Measurements from ENCODE around the gene NLK. TPM values are rescaled to one million over a fixed set of nuclear protein-coding genes. Genes with fewer than 3 reads are reported as not detected.

The NLK gene
- total and polyA plus RNA-seq, 2 of the 4 experiments (the other 2 are of a cell fraction), result 15.3 to 23.3 TPM

DNA sequence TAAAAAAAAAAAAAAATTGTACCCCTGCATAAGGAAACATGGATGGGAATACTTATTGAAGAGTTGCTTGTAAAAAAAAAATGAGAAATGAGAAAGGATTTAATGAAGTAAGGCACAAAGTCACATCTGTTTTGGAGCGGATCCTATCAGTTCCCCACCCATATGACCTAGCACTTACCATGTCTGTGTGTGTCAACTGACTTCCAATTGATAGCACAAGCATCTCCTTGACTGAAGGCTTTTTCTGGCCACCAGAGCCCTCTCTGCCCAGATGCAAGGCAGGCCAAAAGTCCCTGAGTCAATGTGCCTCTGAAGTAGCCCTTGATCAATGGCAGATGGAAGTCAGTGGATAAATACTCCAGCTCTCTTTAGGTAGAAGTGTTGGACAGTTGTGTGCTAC, 13.4 kb upstream of the NLK start:
- Histone ChIP-seq H3K36me3 (ENCODE audit: control insufficient read depth, insufficient read depth, low read length) (no peaks in the 10 kb centered on the region), H3K9me1 (ENCODE audit: insufficient read depth, low read length) (peaks cover 7% of the 10 kb centered on the region), H3K4me2 (ENCODE audit: low read depth, low read length) (no peak overlapping the region), H3K18ac (ENCODE audit: low read depth, low read length) (no peak overlapping the region), H3K9me3 (ENCODE audit: control insufficient read depth, insufficient read depth, low read length) (no peaks in the 10 kb centered on the region), H4K91ac (ENCODE audit: insufficient read depth, low read depth, low read length) (no peak overlapping the region), H4K20me1 (ENCODE audit: insufficient read depth, low read length) (no peaks in the 10 kb centered on the region), H2AK9ac (replicated peaks; ENCODE audit: low read depth, low read length, poor library complexity) (no peak overlapping the region), H3K23ac (ENCODE audit: low read depth, low read length) (no peak overlapping the region), H3K4me1 (ENCODE audit: control insufficient read depth, insufficient read depth, low read length) (peaks cover 4% of the 10 kb centered on the region; the same call in 1 of the 2 replicates), H3K79me1 (ENCODE audit: low read depth in 1 of 2, low read length in 2 of 2) (0 out of 4 replicates have a peak, but pooled peaks cover 0 to 4% of the 10 kb centered on the region in 2 experiments), H2BK20ac (ENCODE audit: low read depth, low read length) (no peak overlapping the region), H4K5ac (ENCODE audit: low read depth, low read length) (no peak overlapping the region), H2BK15ac (ENCODE audit: low read depth, low read length) (no peak overlapping the region), H3K27ac (ENCODE audit: insufficient read depth, low read length) (no peak overlapping the region), H2AK5ac (ENCODE audit: low read depth, low read length) (no peak overlapping the region), H3K56ac (ENCODE audit: extremely low read depth, insufficient read depth, low read length) (no peak overlapping the region), H4K8ac (ENCODE audit: low read depth in 2 of 2, low read length in 2 of 2) (no peak overlapping the region), H3K27me3 (ENCODE audit: control insufficient read depth, insufficient read depth, low read length) (no peaks in the 10 kb centered on the region), H3K9ac (ENCODE audit: low read depth, low read length) (no peak overlapping the region), H2BK120ac (ENCODE audit: low read depth, low read length) (no peak overlapping the region), H3K4me3 (ENCODE audit: insufficient read depth, low read depth, low read length) (no peak overlapping the region), H3K14ac (replicated peaks; ENCODE audit: low read depth, low read length) (no peak overlapping the region), H2BK5ac (ENCODE audit: low read depth, low read length, poor library complexity, severe bottlenecking) (no peak overlapping the region), H3K4ac (ENCODE audit: low read depth, low read length) (no peak overlapping the region), H2AFZ (replicated peaks; ENCODE audit: low read length, poor library complexity) (no peak overlapping the region)
- no TSS peak for BruUV-seq (replicated peaks)
- ATAC-seq (ENCODE audit: low read depth) (no peak), DNase-seq (no peak)
- ChIA-PET CTCF (no interaction called here), POLR2A (ENCODE audit: unreplicated experiment) (no interaction called here)
- WGBS, 2 experiments (ENCODE audit: extremely low coverage in 2 of 2, insufficient read length in 1 of 2), result no CpG with 5 or more reads among the region's 1 CpG
- intact Hi-C loops (cut with micrococcal nuclease) (no loop called here), dilution Hi-C loops (cut with HindIII; ENCODE audit: low sequenced_read_pairs, unreplicated experiment) (no loop called here), in situ Hi-C loops (cut with MboI; ENCODE audit: low sequenced_read_pairs) (no loop called here)
- TF ChIP-seq MAZ (IDR thresholded peaks at IDR 0.05; ENCODE audit: borderline replicate concordance, low read depth, low read length) (no peak), CEBPB (IDR thresholded peaks at IDR 0.05; ENCODE audit: low read depth, low read length) (no peak), POLR2A (IDR thresholded peaks at IDR 0.05; ENCODE audit: low read depth, low read length) (no peak), MXI1 (IDR thresholded peaks at IDR 0.05; ENCODE audit: borderline replicate concordance, low read depth, low read length) (no peak), RCOR1 (IDR thresholded peaks at IDR 0.05; ENCODE audit: insufficient replicate concordance, low read length) (no peak), SMC3 (IDR thresholded peaks at IDR 0.05; ENCODE audit: low read depth, low read length) (no peak), MAFK (IDR thresholded peaks at IDR 0.05; ENCODE audit: low read depth, low read length) (no peak), RFX5 (IDR thresholded peaks at IDR 0.05; ENCODE audit: low read depth, low read length) (no peak), FOS (IDR thresholded peaks at IDR 0.05; ENCODE audit: low read depth, low read length) (no peak), RAD21 (IDR thresholded peaks at IDR 0.05; ENCODE audit: low read length) (no peak)
- TF ChIP-seq, protein P1, sequence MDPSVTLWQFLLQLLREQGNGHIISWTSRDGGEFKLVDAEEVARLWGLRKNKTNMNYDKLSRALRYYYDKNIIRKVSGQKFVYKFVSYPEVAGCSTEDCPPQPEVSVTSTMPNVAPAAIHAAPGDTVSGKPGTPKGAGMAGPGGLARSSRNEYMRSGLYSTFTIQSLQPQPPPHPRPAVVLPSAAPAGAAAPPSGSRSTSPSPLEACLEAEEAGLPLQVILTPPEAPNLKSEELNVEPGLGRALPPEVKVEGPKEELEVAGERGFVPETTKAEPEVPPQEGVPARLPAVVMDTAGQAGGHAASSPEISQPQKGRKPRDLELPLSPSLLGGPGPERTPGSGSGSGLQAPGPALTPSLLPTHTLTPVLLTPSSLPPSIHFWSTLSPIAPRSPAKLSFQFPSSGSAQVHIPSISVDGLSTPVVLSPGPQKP (IDR thresholded peaks at IDR 0.05; ENCODE audit: borderline replicate concordance, low read depth, low read length), result no peak
- TF ChIP-seq, protein P2, sequence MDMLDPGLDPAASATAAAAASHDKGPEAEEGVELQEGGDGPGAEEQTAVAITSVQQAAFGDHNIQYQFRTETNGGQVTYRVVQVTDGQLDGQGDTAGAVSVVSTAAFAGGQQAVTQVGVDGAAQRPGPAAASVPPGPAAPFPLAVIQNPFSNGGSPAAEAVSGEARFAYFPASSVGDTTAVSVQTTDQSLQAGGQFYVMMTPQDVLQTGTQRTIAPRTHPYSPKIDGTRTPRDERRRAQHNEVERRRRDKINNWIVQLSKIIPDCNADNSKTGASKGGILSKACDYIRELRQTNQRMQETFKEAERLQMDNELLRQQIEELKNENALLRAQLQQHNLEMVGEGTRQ (IDR thresholded peaks at IDR 0.05; ENCODE audit: low read depth, low read length), result no peak
- TF ChIP-seq, protein P3, sequence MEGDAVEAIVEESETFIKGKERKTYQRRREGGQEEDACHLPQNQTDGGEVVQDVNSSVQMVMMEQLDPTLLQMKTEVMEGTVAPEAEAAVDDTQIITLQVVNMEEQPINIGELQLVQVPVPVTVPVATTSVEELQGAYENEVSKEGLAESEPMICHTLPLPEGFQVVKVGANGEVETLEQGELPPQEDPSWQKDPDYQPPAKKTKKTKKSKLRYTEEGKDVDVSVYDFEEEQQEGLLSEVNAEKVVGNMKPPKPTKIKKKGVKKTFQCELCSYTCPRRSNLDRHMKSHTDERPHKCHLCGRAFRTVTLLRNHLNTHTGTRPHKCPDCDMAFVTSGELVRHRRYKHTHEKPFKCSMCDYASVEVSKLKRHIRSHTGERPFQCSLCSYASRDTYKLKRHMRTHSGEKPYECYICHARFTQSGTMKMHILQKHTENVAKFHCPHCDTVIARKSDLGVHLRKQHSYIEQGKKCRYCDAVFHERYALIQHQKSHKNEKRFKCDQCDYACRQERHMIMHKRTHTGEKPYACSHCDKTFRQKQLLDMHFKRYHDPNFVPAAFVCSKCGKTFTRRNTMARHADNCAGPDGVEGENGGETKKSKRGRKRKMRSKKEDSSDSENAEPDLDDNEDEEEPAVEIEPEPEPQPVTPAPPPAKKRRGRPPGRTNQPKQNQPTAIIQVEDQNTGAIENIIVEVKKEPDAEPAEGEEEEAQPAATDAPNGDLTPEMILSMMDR (conservative IDR thresholded peaks at IDR 0.05; ENCODE audit: low read depth, low read length), result no peak

Data from IMR-90 (cell line).